Stimulated activated CD4-positive, alpha-beta T cell treated with anti-CD3 and anti-CD28 coated beads, Interleukin-4, amount 100 ng/mL, for 1 hour (primary cell): ENCODE measurements around the gene CAV2.

ENCODE experiments used
- DNase-seq: peaks from one replicate; pipeline ENCODE4 v3.0.0-alpha.2; 2020

The CAV2 gene

GRCh38 chr7:116549370-116549769, 49.8 kb downstream of the CAV2 start:
- DNase-seq = no peak

DNA sequence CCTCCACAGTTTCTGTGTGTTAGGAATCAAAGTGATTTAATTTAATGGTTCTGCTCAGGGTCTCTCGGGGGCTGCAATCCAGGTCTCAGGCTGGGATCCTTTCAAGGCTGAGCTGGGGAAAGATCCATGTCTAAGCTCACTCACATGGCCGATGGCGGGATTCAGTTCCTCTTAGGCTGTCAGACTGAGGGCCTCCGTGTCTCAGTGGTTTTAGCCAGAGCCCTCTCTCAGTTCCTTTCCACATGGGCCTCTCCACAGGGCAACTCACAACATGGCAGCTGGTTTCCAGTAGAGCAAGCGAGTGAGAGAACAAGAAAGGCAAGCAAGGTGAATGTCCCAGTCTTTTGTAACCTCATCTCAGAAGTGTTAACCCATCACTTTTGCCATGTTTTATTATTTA, 52.2 kb downstream of the CAV2 start:
- no peak for DNase-seq

- no peak for DNase-seq
Measured at GRCh38 chr7:116552602-116553001, 53.1 kb downstream of the CAV2 start.

GRCh38 chr7:116553168-116553964, 53.8 kb downstream of the CAV2 start:
- no peak for DNase-seq

DNA sequence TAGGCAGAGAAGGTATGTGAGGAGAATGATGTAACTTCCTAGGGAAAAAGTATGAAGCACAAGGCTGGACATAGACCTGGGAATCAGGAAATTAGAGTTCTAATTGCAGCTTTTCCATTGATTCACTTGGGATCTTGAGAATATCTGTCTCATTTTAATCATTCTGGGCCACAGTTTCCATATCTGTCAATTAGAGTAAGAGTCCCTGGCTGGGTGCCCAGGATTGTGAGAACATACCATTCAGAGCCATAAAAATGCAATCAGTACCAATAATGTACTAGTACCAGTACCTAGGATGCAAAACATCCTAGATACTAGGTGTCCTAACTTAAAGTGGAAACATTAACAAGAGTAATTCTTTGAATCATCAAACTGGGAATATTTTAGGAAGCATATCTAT, 54.9 kb downstream of the CAV2 start:
- DNase-seq = no peak

GRCh38 chr7:116554911-116555310, 55.4 kb downstream of the CAV2 start:
- DNase-seq = no peak

- DNase-seq = no peak
Measured at GRCh38 chr7:116557066-116557585, 57.6 kb downstream of the CAV2 start.

DNA sequence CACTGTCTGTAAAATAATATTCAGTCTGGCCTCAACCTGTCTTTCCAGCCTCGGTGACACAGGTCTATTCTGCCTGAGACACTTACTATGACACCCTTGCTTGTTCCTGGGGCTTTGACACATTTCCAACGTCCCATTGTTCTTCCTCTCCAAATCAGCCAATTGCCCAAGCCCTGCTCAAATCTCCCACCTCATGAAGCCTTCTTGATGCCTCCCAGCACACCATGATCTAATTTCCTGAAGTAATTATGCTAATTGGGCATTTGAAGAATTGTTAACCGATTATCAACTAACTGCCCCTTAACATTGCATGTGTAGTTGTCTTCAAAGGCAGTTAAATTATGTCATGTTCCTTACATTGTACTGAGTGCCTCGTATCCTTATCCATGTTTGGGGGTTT, 58.4 kb downstream of the CAV2 start:
- DNase-seq = no peak
